IMR-90 (cell line): ENCODE results near the gene SLAMF8.

ENCODE experiments used
- CEBPB ChIP-seq: IDR thresholded peaks from 2 replicates; pipeline ENCODE4 v1.6.1; 2012; ENCODE audit warnings: low read depth, low read length, improper control_type of control experiment
- CHD1 ChIP-seq: IDR thresholded peaks from 2 replicates; pipeline ENCODE4 v1.6.1; 2012; ENCODE audit warnings: low read depth, low read length, improper control_type of control experiment
- FOS ChIP-seq: fragments of 150-350 bp; IDR thresholded peaks from 2 replicates; pipeline ENCODE4 v1.6.1; 2016; ENCODE audit warnings: low read depth, low read length
- MAZ ChIP-seq: IDR thresholded peaks from 2 replicates; pipeline ENCODE4 v1.6.1; 2012; ENCODE audit warnings: low read depth, mild to moderate bottlenecking, low read length, improper control_type of control experiment, moderate library complexity, borderline replicate concordance
- MXI1 ChIP-seq: IDR thresholded peaks from 2 replicates; pipeline ENCODE4 v1.6.1; 2012; ENCODE audit warnings: low read depth, mild to moderate bottlenecking, low read length, moderate library complexity, borderline replicate concordance
- NFE2L2 ChIP-seq: fragments of 150-350 bp; IDR thresholded peaks from 2 replicates; pipeline ENCODE4 v1.6.1; 2016; ENCODE audit warnings: low read depth, mild to moderate bottlenecking, low read length
- POLR2A ChIP-seq: IDR thresholded peaks from 2 replicates; pipeline ENCODE4 v1.6.1; 2012; ENCODE audit warnings: mild to moderate bottlenecking, low read depth, low read length
- RAD21 ChIP-seq: IDR thresholded peaks from 2 replicates; pipeline ENCODE4 v1.6.1; 2012; ENCODE audit warnings: low read length, improper control_type of control experiment
- RCOR1 ChIP-seq: IDR thresholded peaks from 2 replicates; pipeline ENCODE4 v1.6.1; 2012; ENCODE audit warnings: mild to moderate bottlenecking, low read length, improper control_type of control experiment; ENCODE audit not compliant: insufficient replicate concordance
- RFX5 ChIP-seq: IDR thresholded peaks from 2 replicates; pipeline ENCODE4 v1.8.0; 2012; ENCODE audit warnings: low read depth, mild to moderate bottlenecking, low read length, moderate library complexity
- SMC3 ChIP-seq: fragments of 150-350 bp; IDR thresholded peaks from 2 replicates; pipeline ENCODE4 v1.6.1; 2016; ENCODE audit warnings: low read depth, mild to moderate bottlenecking, antibody characterized with exemption, low read length, moderate library complexity
- TF ChIP-seq, protein P1 (sequence below): fragments of 150-350 bp; IDR thresholded peaks from 2 replicates; pipeline ENCODE4 v1.6.1; 2017; ENCODE audit warnings: mild to moderate bottlenecking, antibody characterized with exemption, low read length, low read depth
- TF ChIP-seq, protein P2 (sequence below): conservative IDR thresholded peaks from 2 replicates; pipeline ENCODE4 v1.5.1; 2012; ENCODE audit warnings: mild to moderate bottlenecking, low read depth, low read length, improper control_type of control experiment

DNA sequence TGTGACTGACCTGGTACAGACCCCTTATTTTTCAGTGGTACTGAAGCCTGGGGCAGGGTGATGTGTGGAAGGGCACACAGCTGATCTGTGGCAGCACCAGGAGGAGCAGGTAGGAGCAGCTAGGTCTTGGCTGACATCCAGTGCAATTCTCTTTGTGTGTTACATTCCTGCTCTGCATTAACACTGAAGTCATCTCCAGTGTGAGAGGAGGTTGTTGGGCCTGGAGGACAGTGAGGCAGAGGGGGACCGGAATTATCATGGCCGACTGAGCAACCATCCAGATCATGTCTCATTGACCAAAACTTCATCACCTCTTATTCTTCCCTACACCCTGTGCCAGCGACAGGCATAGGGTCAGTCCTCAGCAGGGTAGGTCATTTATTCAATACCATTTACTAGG, 1.5 kb downstream of the SLAMF8 start:
- no peak for TF ChIP-seq RFX5
- TF ChIP-seq CEBPB: no peak
- TF ChIP-seq, protein P1, sequence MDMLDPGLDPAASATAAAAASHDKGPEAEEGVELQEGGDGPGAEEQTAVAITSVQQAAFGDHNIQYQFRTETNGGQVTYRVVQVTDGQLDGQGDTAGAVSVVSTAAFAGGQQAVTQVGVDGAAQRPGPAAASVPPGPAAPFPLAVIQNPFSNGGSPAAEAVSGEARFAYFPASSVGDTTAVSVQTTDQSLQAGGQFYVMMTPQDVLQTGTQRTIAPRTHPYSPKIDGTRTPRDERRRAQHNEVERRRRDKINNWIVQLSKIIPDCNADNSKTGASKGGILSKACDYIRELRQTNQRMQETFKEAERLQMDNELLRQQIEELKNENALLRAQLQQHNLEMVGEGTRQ: no peak
- TF ChIP-seq, protein P2, sequence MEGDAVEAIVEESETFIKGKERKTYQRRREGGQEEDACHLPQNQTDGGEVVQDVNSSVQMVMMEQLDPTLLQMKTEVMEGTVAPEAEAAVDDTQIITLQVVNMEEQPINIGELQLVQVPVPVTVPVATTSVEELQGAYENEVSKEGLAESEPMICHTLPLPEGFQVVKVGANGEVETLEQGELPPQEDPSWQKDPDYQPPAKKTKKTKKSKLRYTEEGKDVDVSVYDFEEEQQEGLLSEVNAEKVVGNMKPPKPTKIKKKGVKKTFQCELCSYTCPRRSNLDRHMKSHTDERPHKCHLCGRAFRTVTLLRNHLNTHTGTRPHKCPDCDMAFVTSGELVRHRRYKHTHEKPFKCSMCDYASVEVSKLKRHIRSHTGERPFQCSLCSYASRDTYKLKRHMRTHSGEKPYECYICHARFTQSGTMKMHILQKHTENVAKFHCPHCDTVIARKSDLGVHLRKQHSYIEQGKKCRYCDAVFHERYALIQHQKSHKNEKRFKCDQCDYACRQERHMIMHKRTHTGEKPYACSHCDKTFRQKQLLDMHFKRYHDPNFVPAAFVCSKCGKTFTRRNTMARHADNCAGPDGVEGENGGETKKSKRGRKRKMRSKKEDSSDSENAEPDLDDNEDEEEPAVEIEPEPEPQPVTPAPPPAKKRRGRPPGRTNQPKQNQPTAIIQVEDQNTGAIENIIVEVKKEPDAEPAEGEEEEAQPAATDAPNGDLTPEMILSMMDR: no peak
- TF ChIP-seq POLR2A: no peak
- no peak for TF ChIP-seq RAD21
- no peak for TF ChIP-seq FOS
- no peak for TF ChIP-seq MXI1
- TF ChIP-seq SMC3: no peak
- TF ChIP-seq CHD1: no peak
- TF ChIP-seq RCOR1: no peak
- TF ChIP-seq MAZ: no peak
- TF ChIP-seq NFE2L2: no peak
